Liver (tissue), 9 donors: Measurements from ENCODE around the gene ZKSCAN4. TPM values are rescaled to one million over a fixed set of nuclear protein-coding genes. Genes with fewer than 3 reads are reported as not detected.

Experiments used
- DNase-seq: peaks from one replicate; pipeline ENCODE4 v3.0.0-alpha.2; 2017; ENCODE audit warnings: low spot score
- H3K27ac ChIP-seq, 2 donors: one replicate each; pipeline ENCODE4 v1.7.0; 2013; ENCODE audit warnings: inconsistent platforms in 2 of 2, low read length in 2 of 2, control low read depth in 1 of 2, low read depth in 1 of 2, mild to moderate bottlenecking in 1 of 2
- H3K27me3 ChIP-seq, 4 donors: one replicate each; pipeline versions ENCODE4 v1.6.1 to v1.7.0; 2013; ENCODE audit warnings: low read length in 3 of 4, inconsistent platforms in 1 of 4, mild to moderate bottlenecking in 1 of 4, moderate library complexity in 1 of 4; ENCODE audit not compliant: control insufficient read depth in 4 of 4, insufficient read depth in 4 of 4
- H3K36me3 ChIP-seq, 4 donors: one replicate each; pipeline versions ENCODE4 v1.6.1 to v1.7.0; 2013; ENCODE audit warnings: low read length in 3 of 4, mild to moderate bottlenecking in 3 of 4, low read depth in 1 of 4, moderate library complexity in 1 of 4; ENCODE audit not compliant: control insufficient read depth in 4 of 4, insufficient read depth in 3 of 4
- H3K4me1 ChIP-seq, 4 donors: one replicate each; pipeline versions ENCODE4 v1.6.1 to v1.7.0; 2013; ENCODE audit warnings: low read length in 3 of 4, mild to moderate bottlenecking in 3 of 4, moderate library complexity in 1 of 4; ENCODE audit not compliant: control insufficient read depth in 4 of 4, insufficient read depth in 4 of 4
- H3K4me3 ChIP-seq, 3 donors: one replicate each; pipeline versions ENCODE4 v1.6.1 to v1.7.0; 2013; ENCODE audit warnings: low read length in 3 of 3, control low read depth in 1 of 3, low read depth in 1 of 3, mild to moderate bottlenecking in 1 of 3
- H3K9ac ChIP-seq, 2 donors: one replicate each; pipeline ENCODE4 v1.7.0; 2013; ENCODE audit warnings: low read length in 2 of 2, mild to moderate bottlenecking in 2 of 2, moderate library complexity in 2 of 2, control low read depth in 1 of 2, low read depth in 1 of 2
- H3K9me3 ChIP-seq, 4 donors: one replicate each; pipeline versions ENCODE4 v1.6.1 to v1.7.0; 2013; ENCODE audit warnings: low read length in 3 of 4; ENCODE audit not compliant: control insufficient read depth in 4 of 4
- ATF3 ChIP-seq: IDR thresholded peaks from 2 replicates; pipeline ENCODE4 v1.6.1; 2016; ENCODE audit warnings: antibody characterized with exemption
- CTCF ChIP-seq: fragments of 150-350 bp; IDR thresholded peaks from 2 replicates; pipeline ENCODE4 v1.5.1; 2017; ENCODE audit warnings: improper control_type of control experiment, low read depth, low read length; ENCODE audit not compliant: missing input control
- EGR1 ChIP-seq, 2 donors: IDR thresholded peaks; 2 replicates each; pipeline ENCODE4 v1.6.1; 2016 to 2018; ENCODE audit warnings: antibody characterized with exemption in 2 of 2, low read depth in 2 of 2
- FOXA1 ChIP-seq: IDR thresholded peaks from 2 replicates; pipeline ENCODE4 v1.6.1; 2016; ENCODE audit warnings: antibody characterized with exemption
- FOXA2 ChIP-seq: IDR thresholded peaks from 2 replicates; pipeline ENCODE4 v1.6.1; 2016; ENCODE audit warnings: antibody characterized with exemption
- GABPA ChIP-seq, 2 donors: IDR thresholded peaks in 1 of 2; conservative IDR thresholded peaks in 1 of 2; 2 replicates each; pipeline ENCODE4 v1.6.1; 2016; ENCODE audit warnings: antibody characterized with exemption in 2 of 2, mild to moderate bottlenecking in 1 of 2, moderate library complexity in 1 of 2
- HNF4A ChIP-seq, 2 donors: conservative IDR thresholded peaks; 2 replicates each; pipeline ENCODE4 v1.6.1; 2016; ENCODE audit warnings: antibody characterized with exemption in 2 of 2, mild to moderate bottlenecking in 2 of 2
- HNF4G ChIP-seq: IDR thresholded peaks from 2 replicates; pipeline ENCODE4 v1.6.1; 2016; ENCODE audit warnings: antibody characterized with exemption
- JUND ChIP-seq, 2 donors: IDR thresholded peaks; 2 replicates each; pipeline ENCODE4 v1.6.1; 2016; ENCODE audit warnings: antibody characterized with exemption in 2 of 2
- MAX ChIP-seq: IDR thresholded peaks from 2 replicates; pipeline ENCODE4 v1.6.1; 2016; ENCODE audit warnings: antibody characterized with exemption
- NR2F2 ChIP-seq: IDR thresholded peaks from 2 replicates; pipeline ENCODE4 v1.6.1; 2016; ENCODE audit warnings: antibody characterized with exemption
- RAD21 ChIP-seq, 2 donors: IDR thresholded peaks; 2 replicates each; pipeline ENCODE4 v1.6.1; 2016; ENCODE audit warnings: antibody characterized with exemption in 2 of 2, mild to moderate bottlenecking in 2 of 2
- REST ChIP-seq: IDR thresholded peaks from 2 replicates; pipeline ENCODE4 v1.6.1; 2016; ENCODE audit warnings: antibody characterized with exemption, mild to moderate bottlenecking
- RXRA ChIP-seq, 2 donors: IDR thresholded peaks; 2 replicates each; pipeline ENCODE4 v1.6.1; 2017 to 2018; ENCODE audit warnings: antibody characterized with exemption in 2 of 2, mild to moderate bottlenecking in 1 of 2
- SP1 ChIP-seq: IDR thresholded peaks from 2 replicates; pipeline ENCODE4 v1.6.1; 2018; ENCODE audit warnings: antibody characterized with exemption, mild to moderate bottlenecking
- TAF1 ChIP-seq: conservative IDR thresholded peaks from 2 replicates; pipeline ENCODE4 v1.6.1; 2016; ENCODE audit warnings: antibody characterized with exemption, mild to moderate bottlenecking
- YY1 ChIP-seq: IDR thresholded peaks from 2 replicates; pipeline ENCODE4 v1.6.1; 2016; ENCODE audit warnings: antibody characterized with exemption, mild to moderate bottlenecking
- ZBTB33 ChIP-seq: IDR thresholded peaks from 2 replicates; pipeline ENCODE4 v1.6.1; 2016; ENCODE audit warnings: antibody characterized with exemption
- WGBS: extraction: QIAGEN DNeasy Blood & Tissue Kit; methylation state at CpG from one replicate; pipeline ENCODE4 v1.1.7; 2013; 5-methylcytosine and 5-hydroxymethylcytosine counted together
- polyA plus RNA-seq, 2 donors: library from polyadenylated mRNA; stranded (reverse) in 1 of 2; unstranded in 1 of 2; fragments of 200-250 nt in 1 of 2; fragments of >200 nt in 1 of 2; fragmentation: Nextera tagmentation in 1 of 2; extraction: Ambion mirVana in 1 of 2; gene quantifications; one replicate each; pipeline versions ENCODE4 v1.2.1 to v1.2.3, GENCODE V29; 2013 to 2015
- total RNA-seq, 2 donors: library from RNA; depleted of rRNA; stranded (reverse); fragments of >200 nt; gene quantifications; one replicate each; pipeline ENCODE4 v1.2.3, GENCODE V29; 2014
- donor health status: healthy.
- donor health status: healthy.
- donor health status: healthy.
- donor health status: healthy.
- donor health status: healthy.

The ZKSCAN4 gene
- total and polyA plus RNA-seq, 4 donors: 1.4 to 4.7 (median 2.6) TPM

- WGBS: under 1% methylated on average over 32 of the region's 32 CpGs
- peak within 1 kb of the TSS; percentile 42 to 82 for H3K9ac ChIP-seq
These were observed 15.1 kb upstream of the ZKSCAN4 start, which contains the start of gene ZSCAN26 for GRCh38 chr6:28266962-28267694. ZSCAN26 (plus strand) TSS chr6:28267143; CDS start chr6:28271920, 4,777 bp downstream.

More at GRCh38 chr6:28266962-28267694, 15.1 kb upstream of the ZKSCAN4 start, which contains the start of gene ZSCAN26:
- TF ChIP-seq HNF4A (conservative IDR thresholded peaks at IDR 0.05) (peak; percentile 24 to 55), ATF3 (no peak), MAX (no peak), FOXA1 (no peak), REST (peak; percentile 17), RAD21 (IDR thresholded peaks at IDR 0.05) (peak; percentile 46 to 49), FOXA2 (no peak), JUND (IDR thresholded peaks at IDR 0.05) (peak in 1 of 2 donors; percentile 25), HNF4G (no peak), ZBTB33 (peak; percentile 41), GABPA (IDR thresholded peaks at IDR 0.05 in 1 of 2, conservative IDR thresholded peaks at IDR 0.05 in 1 of 2) (peak; percentile 46 to 79), YY1 (peak; percentile 96), SP1 (peak; percentile 12), EGR1 (IDR thresholded peaks at IDR 0.05; ENCODE audit: low read depth in 2 of 2) (no peak), NR2F2 (no peak), RXRA (IDR thresholded peaks at IDR 0.05) (peak in 1 of 2 donors; percentile 6), CTCF (no peak), TAF1 (peak; percentile 53)
- Histone ChIP-seq H3K27me3 (no peaks in the 10 kb centered on the region), H3K4me3 (peak within 1 kb of the TSS; percentile 67 to 99 (median 94)), H3K9me3 (no peaks in the 10 kb centered on the region), H3K36me3 (peaks cover 0 to 4% (median 0%) of the 10 kb centered on the region in 4 donors), H3K27ac (peak within 1 kb of the TSS; percentile 62 to 70), H3K4me1 (peaks cover 3 to 13% (median 10%) of the 10 kb centered on the region in 4 donors)
- peak; percentile 84 for DNase-seq
